ENCODE measurements around the gene S100A9. TPM values are rescaled to one million over a fixed set of nuclear protein-coding genes. Genes with fewer than 3 reads are reported as not detected.
"Not testable (repeated sequence)": the region's sequence is repeated elsewhere in the genome, so short reads cannot be mapped to it uniquely, and the experiment has no call there.

S100A9 gene
- total RNA-seq, 2 experiments from 2014 or later: not detected

GRCh38 chr1:153403421-153404085, 45.9 kb downstream of the S100A9 start:
- no peak for DNase-seq
- peaks cover 2% of the 10 kb centered on the region for H3K9me3 Mint-ChIP-seq
- no peak overlapping the region for H3K27ac Mint-ChIP-seq
- H3K4me1 Mint-ChIP-seq (ENCODE audit: low read depth): peaks cover 8% of the 10 kb centered on the region
- no peak overlapping the region for H3K4me3 Mint-ChIP-seq
- no peak for ATAC-seq
- TF ChIP-seq CTCF (IDR thresholded peaks at IDR 0.05): no peak
- peaks cover 12% of the 10 kb centered on the region for H3K27me3 Mint-ChIP-seq
- intact Hi-C loops (cut with micrococcal nuclease): loop anchor here (5.0 kb wide), 1 partner anchor 51 kb away; no protein-coding TSS in a partner anchor
- H3K36me3 Mint-ChIP-seq (ENCODE audit: low read depth): no peaks in the 10 kb centered on the region
- CTCF ChIA-PET: interaction anchor here (1.0 to 3.8 kb wide), 7 partner anchors 16 to 71 kb away, joined by 3 to 20 read pairs (median 3); partner anchors contain the start of genes S100A12 and S100A9
- POLR2A ChIA-PET: no interaction called here

DNA sequence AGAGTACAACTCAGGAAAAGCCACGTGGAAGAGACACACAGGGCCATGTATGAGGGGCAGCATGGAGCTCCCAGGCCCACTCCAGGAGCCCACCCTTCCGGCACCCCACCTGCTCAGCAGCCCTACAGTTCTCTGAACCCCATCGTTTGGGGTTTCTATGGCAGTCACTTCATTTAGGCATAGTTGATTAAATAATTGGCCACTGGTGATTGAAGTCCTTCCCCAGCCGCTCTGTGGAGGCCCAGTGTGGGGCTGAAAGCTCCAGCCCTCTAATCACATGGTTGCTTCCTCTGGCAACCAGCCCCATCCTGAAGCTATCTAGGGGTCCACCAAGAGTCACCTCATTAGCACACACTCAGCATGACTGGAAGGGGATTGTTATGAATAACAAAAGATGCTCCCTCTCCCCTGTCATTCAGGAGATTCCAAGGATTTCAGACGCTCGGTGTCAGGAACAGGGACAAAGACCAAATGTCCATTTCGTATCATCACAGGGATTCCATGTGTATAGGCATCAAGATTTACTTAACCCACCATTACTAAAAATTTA, 46.5 kb downstream of the S100A9 start:
- POLR2A ChIA-PET: no interaction called here
- no peak for TF ChIP-seq CTCF (IDR thresholded peaks at IDR 0.05)
- Mint-ChIP-seq H3K4me1 (ENCODE audit: low read depth) (peaks cover 8% of the 10 kb centered on the region), H3K4me3 (no peak overlapping the region), H3K9me3 (peaks cover 2% of the 10 kb centered on the region), H3K27me3 (peaks cover 12% of the 10 kb centered on the region), H3K36me3 (ENCODE audit: low read depth) (no peaks in the 10 kb centered on the region), H3K27ac (no peak overlapping the region)
- intact Hi-C loops (cut with micrococcal nuclease): loop anchor here (5.0 kb wide), 1 partner anchor 52 kb away; no protein-coding TSS in a partner anchor
- ATAC-seq: no peak
- DNase-seq: no peak
- CTCF ChIA-PET: interaction anchor here (1.0 to 3.8 kb wide), 4 partner anchors 16 to 70 kb away, joined by 3 to 20 read pairs (median 4); partner anchors contain the start of gene S100A12

- Mint-ChIP-seq H3K4me1 (ENCODE audit: low read depth) (peaks cover 8% of the 10 kb centered on the region), H3K36me3 (ENCODE audit: low read depth) (no peaks in the 10 kb centered on the region), H3K27ac (no peak overlapping the region), H3K9me3 (peaks cover 2% of the 10 kb centered on the region), H3K27me3 (peaks cover 15% of the 10 kb centered on the region), H3K4me3 (no peak overlapping the region)
- ChIA-PET CTCF (interaction anchor here (1.1 to 3.8 kb wide), 3 partner anchors 17 to 52 kb away, joined by 3 to 20 read pairs (median 4); partner anchors contain the start of gene S100A12), POLR2A (no interaction called here)
- DNase-seq (peak; percentile 74), ATAC-seq (peak; percentile 70)
- intact Hi-C loops (cut with micrococcal nuclease): loop anchor here (5.0 kb wide), 1 partner anchor 52 kb away; no protein-coding TSS in a partner anchor
- TF ChIP-seq CTCF (IDR thresholded peaks at IDR 0.05): peak; percentile 69
Observed at GRCh38 chr1:153404768-153405167, 47.1 kb downstream of the S100A9 start.

DNA sequence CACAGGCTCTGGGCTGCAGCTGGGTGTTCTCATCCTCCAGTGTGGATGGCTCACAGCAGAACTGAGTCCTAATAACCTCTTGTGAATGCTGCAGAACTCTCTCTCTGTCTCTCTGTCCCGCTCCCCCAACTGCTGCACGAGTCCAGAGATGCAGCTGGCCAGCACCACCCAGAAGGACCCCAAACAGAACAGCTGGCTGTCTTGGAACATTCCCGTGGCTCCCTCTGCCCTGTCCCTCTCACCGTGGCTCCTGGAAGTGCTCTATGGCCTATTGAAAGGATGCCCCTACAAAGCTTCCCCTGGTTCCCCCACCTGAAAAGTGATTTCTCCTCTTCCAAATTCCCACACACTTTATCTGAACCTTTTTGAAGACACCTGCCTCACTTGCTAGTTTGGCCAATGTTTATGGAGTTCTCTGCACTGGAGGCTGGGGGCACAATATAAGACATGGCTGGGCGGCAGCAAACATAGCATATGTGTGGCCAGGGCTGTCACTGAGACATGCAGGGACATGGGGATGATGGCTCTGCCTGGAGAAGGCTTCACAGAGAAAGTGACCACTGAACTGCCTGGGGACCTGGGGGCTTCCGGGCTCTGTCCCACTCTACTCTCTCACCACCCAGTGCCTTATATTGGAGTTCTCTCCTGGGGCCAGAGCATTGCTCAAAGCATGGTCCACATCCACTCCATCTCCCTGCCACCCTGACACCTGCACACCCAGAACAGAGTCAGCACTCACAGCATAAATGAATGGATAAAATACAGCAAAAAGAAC, 48.4 kb downstream of the S100A9 start:
- CTCF ChIA-PET: interaction anchor here (0.7 to 3.8 kb wide), 4 partner anchors 20 to 53 kb away, joined by 3 to 20 read pairs (median 12); partner anchors contain the start of gene S100A9
- H3K4me1 Mint-ChIP-seq (ENCODE audit: low read depth); H3K9me3 Mint-ChIP-seq; H3K27ac Mint-ChIP-seq; H3K4me3 Mint-ChIP-seq; ATAC-seq; POLR2A ChIA-PET; DNase-seq; H3K36me3 Mint-ChIP-seq (ENCODE audit: low read depth); intact Hi-C loops (cut with micrococcal nuclease): not testable (repeated sequence)
- H3K27me3 Mint-ChIP-seq: peaks cover 16% of the 10 kb centered on the region

GRCh38 chr1:153407274-153407673, 49.6 kb downstream of the S100A9 start:
- DNase-seq; H3K27ac Mint-ChIP-seq; ATAC-seq; H3K4me3 Mint-ChIP-seq; POLR2A ChIA-PET; H3K4me1 Mint-ChIP-seq (ENCODE audit: low read depth); intact Hi-C loops (cut with micrococcal nuclease); H3K9me3 Mint-ChIP-seq; H3K36me3 Mint-ChIP-seq (ENCODE audit: low read depth): not testable (repeated sequence)
- CTCF ChIA-PET: interaction anchor here (2.1 to 3.0 kb wide), 2 partner anchors 49 to 54 kb away, joined by 5 to 20 read pairs; partner anchors contain the start of gene S100A9
- H3K27me3 Mint-ChIP-seq: peaks cover 16% of the 10 kb centered on the region

Other genes with a start within 250 kb of the S100A9 start
- gene SPRR2F, start 244.3 kb upstream of the S100A9 start, total RNA-seq: not detected
- gene SPRR2G, start 207.0 kb upstream of the S100A9 start, total RNA-seq: not detected
- not detected for gene LELP1, start 154.4 kb upstream of the S100A9 start, total RNA-seq
- gene PRR9, start 140.3 kb upstream of the S100A9 start, total RNA-seq: not detected
- not detected for gene LORICRIN, start 98.2 kb upstream of the S100A9 start, total RNA-seq
- not detected for gene PGLYRP3, start 44.9 kb upstream of the S100A9 start, total RNA-seq
- not detected for gene PGLYRP4, start 9.0 kb upstream of the S100A9 start, total RNA-seq
- not detected for gene S100A12, start 17.8 kb downstream of the S100A9 start, total RNA-seq
- gene S100A8, start 33.2 kb downstream of the S100A9 start, total RNA-seq: not detected
- not detected for gene S100A7A, start 58.7 kb downstream of the S100A9 start, total RNA-seq
- gene S100A7, start 102.8 kb downstream of the S100A9 start, total RNA-seq: not detected
- 100 to 1,000 TPM; 200 to 211 TPM for gene S100A6, start 178.1 kb downstream of the S100A9 start, total RNA-seq
- gene S100A5, start 183.1 kb downstream of the S100A9 start, total RNA-seq: 1 to 10 TPM; 1.1 to 1.2 TPM
- 100 to 1,000 TPM; 109 to 118 TPM for gene S100A4, start 188.0 kb downstream of the S100A9 start, total RNA-seq
- not detected for gene S100A3, start 191.4 kb downstream of the S100A9 start, total RNA-seq
- gene S100A2, start 208.0 kb downstream of the S100A9 start, total RNA-seq: under 1 TPM in 1 of 2 experiments, not detected in 1; 0.50 TPM